Liver (tissue), 9 donors: ENCODE results near the gene QKI. TPM values are rescaled to one million over a fixed set of nuclear protein-coding genes. Genes with fewer than 3 reads are reported as not detected.

ENCODE experiments used
- DNase-seq: peaks from one replicate; pipeline ENCODE4 v3.0.0-alpha.2; 2017; ENCODE audit warnings: low spot score
- H3K27ac ChIP-seq, 2 donors: one replicate each; pipeline ENCODE4 v1.7.0; 2013; ENCODE audit warnings: inconsistent platforms in 2 of 2, low read length in 2 of 2, control low read depth in 1 of 2, low read depth in 1 of 2, mild to moderate bottlenecking in 1 of 2
- H3K27me3 ChIP-seq, 4 donors: one replicate each; pipeline versions ENCODE4 v1.6.1 to v1.7.0; 2013; ENCODE audit warnings: low read length in 3 of 4, inconsistent platforms in 1 of 4, mild to moderate bottlenecking in 1 of 4, moderate library complexity in 1 of 4; ENCODE audit not compliant: control insufficient read depth in 4 of 4, insufficient read depth in 4 of 4
- H3K36me3 ChIP-seq, 4 donors: one replicate each; pipeline versions ENCODE4 v1.6.1 to v1.7.0; 2013; ENCODE audit warnings: low read length in 3 of 4, mild to moderate bottlenecking in 3 of 4, low read depth in 1 of 4, moderate library complexity in 1 of 4; ENCODE audit not compliant: control insufficient read depth in 4 of 4, insufficient read depth in 3 of 4
- H3K4me1 ChIP-seq, 4 donors: one replicate each; pipeline versions ENCODE4 v1.6.1 to v1.7.0; 2013; ENCODE audit warnings: low read length in 3 of 4, mild to moderate bottlenecking in 3 of 4, moderate library complexity in 1 of 4; ENCODE audit not compliant: control insufficient read depth in 4 of 4, insufficient read depth in 4 of 4
- H3K4me3 ChIP-seq, 3 donors: one replicate each; pipeline versions ENCODE4 v1.6.1 to v1.7.0; 2013; ENCODE audit warnings: low read length in 3 of 3, control low read depth in 1 of 3, low read depth in 1 of 3, mild to moderate bottlenecking in 1 of 3
- H3K9ac ChIP-seq, 2 donors: one replicate each; pipeline ENCODE4 v1.7.0; 2013; ENCODE audit warnings: low read length in 2 of 2, mild to moderate bottlenecking in 2 of 2, moderate library complexity in 2 of 2, control low read depth in 1 of 2, low read depth in 1 of 2
- H3K9me3 ChIP-seq, 4 donors: one replicate each; pipeline versions ENCODE4 v1.6.1 to v1.7.0; 2013; ENCODE audit warnings: low read length in 3 of 4; ENCODE audit not compliant: control insufficient read depth in 4 of 4
- EGR1 ChIP-seq, 2 donors: IDR thresholded peaks; 2 replicates each; pipeline ENCODE4 v1.6.1; 2016 to 2018; ENCODE audit warnings: antibody characterized with exemption in 2 of 2, low read depth in 2 of 2
- FOXA1 ChIP-seq: IDR thresholded peaks from 2 replicates; pipeline ENCODE4 v1.6.1; 2016; ENCODE audit warnings: antibody characterized with exemption
- FOXA2 ChIP-seq: IDR thresholded peaks from 2 replicates; pipeline ENCODE4 v1.6.1; 2016; ENCODE audit warnings: antibody characterized with exemption
- HNF4A ChIP-seq, 2 donors: conservative IDR thresholded peaks; 2 replicates each; pipeline ENCODE4 v1.6.1; 2016; ENCODE audit warnings: antibody characterized with exemption in 2 of 2, mild to moderate bottlenecking in 2 of 2
- JUND ChIP-seq, 2 donors: IDR thresholded peaks; 2 replicates each; pipeline ENCODE4 v1.6.1; 2016; ENCODE audit warnings: antibody characterized with exemption in 2 of 2
- NR2F2 ChIP-seq: IDR thresholded peaks from 2 replicates; pipeline ENCODE4 v1.6.1; 2016; ENCODE audit warnings: antibody characterized with exemption
- RAD21 ChIP-seq, 2 donors: IDR thresholded peaks; 2 replicates each; pipeline ENCODE4 v1.6.1; 2016; ENCODE audit warnings: antibody characterized with exemption in 2 of 2, mild to moderate bottlenecking in 2 of 2
- RXRA ChIP-seq, 2 donors: IDR thresholded peaks; 2 replicates each; pipeline ENCODE4 v1.6.1; 2017 to 2018; ENCODE audit warnings: antibody characterized with exemption in 2 of 2, mild to moderate bottlenecking in 1 of 2
- SP1 ChIP-seq: IDR thresholded peaks from 2 replicates; pipeline ENCODE4 v1.6.1; 2018; ENCODE audit warnings: antibody characterized with exemption, mild to moderate bottlenecking
- TAF1 ChIP-seq: conservative IDR thresholded peaks from 2 replicates; pipeline ENCODE4 v1.6.1; 2016; ENCODE audit warnings: antibody characterized with exemption, mild to moderate bottlenecking
- YY1 ChIP-seq: IDR thresholded peaks from 2 replicates; pipeline ENCODE4 v1.6.1; 2016; ENCODE audit warnings: antibody characterized with exemption, mild to moderate bottlenecking
- WGBS: extraction: QIAGEN DNeasy Blood & Tissue Kit; methylation state at CpG from one replicate; pipeline ENCODE4 v1.1.7; 2013; 5-methylcytosine and 5-hydroxymethylcytosine counted together
- polyA plus RNA-seq, 2 donors: library from polyadenylated mRNA; stranded (reverse) in 1 of 2; unstranded in 1 of 2; fragments of 200-250 nt in 1 of 2; fragments of >200 nt in 1 of 2; fragmentation: Nextera tagmentation in 1 of 2; extraction: Ambion mirVana in 1 of 2; gene quantifications; one replicate each; pipeline versions ENCODE4 v1.2.1 to v1.2.3, GENCODE V29; 2013 to 2015
- total RNA-seq, 2 donors: library from RNA; depleted of rRNA; stranded (reverse); fragments of >200 nt; gene quantifications; one replicate each; pipeline ENCODE4 v1.2.3, GENCODE V29; 2014
- TF ChIP-seq, protein P1 (sequence below): fragments of 150-350 bp; IDR thresholded peaks from 2 replicates; pipeline ENCODE4 v1.5.1; 2017; ENCODE audit warnings: improper control_type of control experiment, low read depth, low read length; ENCODE audit not compliant: missing input control
- TF ChIP-seq, protein P2 (sequence below): IDR thresholded peaks from 2 replicates; pipeline ENCODE4 v1.6.1; 2016; ENCODE audit warnings: antibody characterized with exemption
- TF ChIP-seq, protein P3 (sequence below): IDR thresholded peaks from 2 replicates; pipeline ENCODE4 v1.6.1; 2016; ENCODE audit warnings: antibody characterized with exemption, mild to moderate bottlenecking
- TF ChIP-seq, protein P4 (sequence below): IDR thresholded peaks from 2 replicates; pipeline ENCODE4 v1.6.1; 2016; ENCODE audit warnings: antibody characterized with exemption
- TF ChIP-seq, protein P5 (sequence below): IDR thresholded peaks from 2 replicates; pipeline ENCODE4 v1.6.1; 2016; ENCODE audit warnings: antibody characterized with exemption
- donor health status: healthy.
- donor health status: healthy.
- donor health status: healthy.
- donor health status: healthy.
- donor health status: healthy.

The QKI gene
- total and polyA plus RNA-seq, 4 donors = 22.7 to 97.0 (median 56.3) TPM

DNA sequence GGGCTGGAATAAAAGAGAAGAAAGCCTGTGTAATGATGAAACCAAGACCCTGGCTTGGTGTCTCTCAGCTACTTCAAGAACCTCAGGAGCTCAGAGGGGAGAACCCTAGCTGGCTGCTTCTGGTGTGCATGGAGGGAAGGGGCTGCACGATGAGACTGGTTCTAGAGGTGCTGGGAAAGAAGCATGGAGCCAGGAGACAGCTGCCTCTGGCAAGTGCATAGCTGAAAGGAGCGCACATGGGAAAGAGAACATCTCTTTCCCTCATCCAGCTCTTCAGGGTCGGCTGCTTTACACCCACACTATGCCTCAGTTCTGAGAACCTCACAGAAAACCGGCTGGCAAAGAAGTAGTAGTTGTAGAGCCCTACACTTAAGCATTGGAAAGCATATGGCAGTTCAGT is 139.5 kb downstream of the QKI start:
- no peak overlapping the region for H3K27ac ChIP-seq
- WGBS = 88% methylated on average over 4 of the region's 4 CpGs

DNA sequence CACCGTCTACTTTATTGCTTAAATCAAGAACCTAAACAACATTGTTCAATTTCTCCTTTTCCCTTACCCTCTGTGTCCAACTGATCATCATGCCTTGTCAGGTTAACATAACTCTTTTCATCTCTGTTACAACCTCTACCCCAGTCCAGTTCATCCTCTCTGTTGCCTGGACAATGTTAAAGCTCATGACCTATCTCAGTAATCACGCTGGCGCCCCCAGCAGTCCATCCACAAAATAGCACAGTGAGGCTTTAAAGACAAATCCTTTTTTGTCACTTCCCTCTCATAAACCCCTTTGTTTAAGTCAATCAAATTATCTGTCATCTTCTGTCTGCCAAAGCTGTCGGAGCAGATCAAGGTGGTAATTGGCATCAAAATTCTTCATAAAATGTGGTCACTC is 140.1 kb downstream of the QKI start:
- H3K36me3 ChIP-seq = peaks cover 2 to 5% (median 3%) of the 10 kb centered on the region in 4 donors
- TF ChIP-seq RXRA (IDR thresholded peaks at IDR 0.05) (peak in 1 of 2 donors; percentile 37), RAD21 (IDR thresholded peaks at IDR 0.05) (peak; percentile 89 to 91), EGR1 (IDR thresholded peaks at IDR 0.05; ENCODE audit: low read depth in 2 of 2) (no peak), JUND (IDR thresholded peaks at IDR 0.05) (no peak)
- TF ChIP-seq, protein P1, sequence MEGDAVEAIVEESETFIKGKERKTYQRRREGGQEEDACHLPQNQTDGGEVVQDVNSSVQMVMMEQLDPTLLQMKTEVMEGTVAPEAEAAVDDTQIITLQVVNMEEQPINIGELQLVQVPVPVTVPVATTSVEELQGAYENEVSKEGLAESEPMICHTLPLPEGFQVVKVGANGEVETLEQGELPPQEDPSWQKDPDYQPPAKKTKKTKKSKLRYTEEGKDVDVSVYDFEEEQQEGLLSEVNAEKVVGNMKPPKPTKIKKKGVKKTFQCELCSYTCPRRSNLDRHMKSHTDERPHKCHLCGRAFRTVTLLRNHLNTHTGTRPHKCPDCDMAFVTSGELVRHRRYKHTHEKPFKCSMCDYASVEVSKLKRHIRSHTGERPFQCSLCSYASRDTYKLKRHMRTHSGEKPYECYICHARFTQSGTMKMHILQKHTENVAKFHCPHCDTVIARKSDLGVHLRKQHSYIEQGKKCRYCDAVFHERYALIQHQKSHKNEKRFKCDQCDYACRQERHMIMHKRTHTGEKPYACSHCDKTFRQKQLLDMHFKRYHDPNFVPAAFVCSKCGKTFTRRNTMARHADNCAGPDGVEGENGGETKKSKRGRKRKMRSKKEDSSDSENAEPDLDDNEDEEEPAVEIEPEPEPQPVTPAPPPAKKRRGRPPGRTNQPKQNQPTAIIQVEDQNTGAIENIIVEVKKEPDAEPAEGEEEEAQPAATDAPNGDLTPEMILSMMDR = peak; percentile 69
- TF ChIP-seq, protein P2, sequence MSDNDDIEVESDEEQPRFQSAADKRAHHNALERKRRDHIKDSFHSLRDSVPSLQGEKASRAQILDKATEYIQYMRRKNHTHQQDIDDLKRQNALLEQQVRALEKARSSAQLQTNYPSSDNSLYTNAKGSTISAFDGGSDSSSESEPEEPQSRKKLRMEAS = no peak
- H3K4me3 ChIP-seq = no peak overlapping the region
- H3K4me1 ChIP-seq = no peaks in the 10 kb centered on the region
- H3K27ac ChIP-seq = no peak overlapping the region
- 75% methylated on average over 4 of the region's 4 CpGs for WGBS
- DNase-seq = peak; percentile 63
- H3K9ac ChIP-seq = no peak overlapping the region
- no peaks in the 10 kb centered on the region for H3K9me3 ChIP-seq
- no peaks in the 10 kb centered on the region for H3K27me3 ChIP-seq

More for the DNA sequence above, 139.5 kb downstream of the QKI start:
- no peaks in the 10 kb centered on the region for H3K9me3 ChIP-seq
- TF ChIP-seq, protein P1 = no peak
- no peak for TF ChIP-seq EGR1 (IDR thresholded peaks at IDR 0.05; ENCODE audit: low read depth in 2 of 2)
- TF ChIP-seq RXRA (IDR thresholded peaks at IDR 0.05) = no peak
- TF ChIP-seq, protein P3, sequence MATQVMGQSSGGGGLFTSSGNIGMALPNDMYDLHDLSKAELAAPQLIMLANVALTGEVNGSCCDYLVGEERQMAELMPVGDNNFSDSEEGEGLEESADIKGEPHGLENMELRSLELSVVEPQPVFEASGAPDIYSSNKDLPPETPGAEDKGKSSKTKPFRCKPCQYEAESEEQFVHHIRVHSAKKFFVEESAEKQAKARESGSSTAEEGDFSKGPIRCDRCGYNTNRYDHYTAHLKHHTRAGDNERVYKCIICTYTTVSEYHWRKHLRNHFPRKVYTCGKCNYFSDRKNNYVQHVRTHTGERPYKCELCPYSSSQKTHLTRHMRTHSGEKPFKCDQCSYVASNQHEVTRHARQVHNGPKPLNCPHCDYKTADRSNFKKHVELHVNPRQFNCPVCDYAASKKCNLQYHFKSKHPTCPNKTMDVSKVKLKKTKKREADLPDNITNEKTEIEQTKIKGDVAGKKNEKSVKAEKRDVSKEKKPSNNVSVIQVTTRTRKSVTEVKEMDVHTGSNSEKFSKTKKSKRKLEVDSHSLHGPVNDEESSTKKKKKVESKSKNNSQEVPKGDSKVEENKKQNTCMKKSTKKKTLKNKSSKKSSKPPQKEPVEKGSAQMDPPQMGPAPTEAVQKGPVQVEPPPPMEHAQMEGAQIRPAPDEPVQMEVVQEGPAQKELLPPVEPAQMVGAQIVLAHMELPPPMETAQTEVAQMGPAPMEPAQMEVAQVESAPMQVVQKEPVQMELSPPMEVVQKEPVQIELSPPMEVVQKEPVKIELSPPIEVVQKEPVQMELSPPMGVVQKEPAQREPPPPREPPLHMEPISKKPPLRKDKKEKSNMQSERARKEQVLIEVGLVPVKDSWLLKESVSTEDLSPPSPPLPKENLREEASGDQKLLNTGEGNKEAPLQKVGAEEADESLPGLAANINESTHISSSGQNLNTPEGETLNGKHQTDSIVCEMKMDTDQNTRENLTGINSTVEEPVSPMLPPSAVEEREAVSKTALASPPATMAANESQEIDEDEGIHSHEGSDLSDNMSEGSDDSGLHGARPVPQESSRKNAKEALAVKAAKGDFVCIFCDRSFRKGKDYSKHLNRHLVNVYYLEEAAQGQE = no peak
- TF ChIP-seq YY1 = no peak
- TF ChIP-seq TAF1 = no peak
- no peak for TF ChIP-seq NR2F2
- TF ChIP-seq SP1 = no peak
- TF ChIP-seq FOXA2 = no peak
- TF ChIP-seq HNF4A (conservative IDR thresholded peaks at IDR 0.05) = no peak
- no peak for TF ChIP-seq JUND (IDR thresholded peaks at IDR 0.05)
- TF ChIP-seq, protein P4, sequence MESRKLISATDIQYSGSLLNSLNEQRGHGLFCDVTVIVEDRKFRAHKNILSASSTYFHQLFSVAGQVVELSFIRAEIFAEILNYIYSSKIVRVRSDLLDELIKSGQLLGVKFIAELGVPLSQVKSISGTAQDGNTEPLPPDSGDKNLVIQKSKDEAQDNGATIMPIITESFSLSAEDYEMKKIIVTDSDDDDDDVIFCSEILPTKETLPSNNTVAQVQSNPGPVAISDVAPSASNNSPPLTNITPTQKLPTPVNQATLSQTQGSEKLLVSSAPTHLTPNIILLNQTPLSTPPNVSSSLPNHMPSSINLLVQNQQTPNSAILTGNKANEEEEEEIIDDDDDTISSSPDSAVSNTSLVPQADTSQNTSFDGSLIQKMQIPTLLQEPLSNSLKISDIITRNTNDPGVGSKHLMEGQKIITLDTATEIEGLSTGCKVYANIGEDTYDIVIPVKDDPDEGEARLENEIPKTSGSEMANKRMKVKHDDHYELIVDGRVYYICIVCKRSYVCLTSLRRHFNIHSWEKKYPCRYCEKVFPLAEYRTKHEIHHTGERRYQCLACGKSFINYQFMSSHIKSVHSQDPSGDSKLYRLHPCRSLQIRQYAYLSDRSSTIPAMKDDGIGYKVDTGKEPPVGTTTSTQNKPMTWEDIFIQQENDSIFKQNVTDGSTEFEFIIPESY = no peak
- TF ChIP-seq, protein P5, sequence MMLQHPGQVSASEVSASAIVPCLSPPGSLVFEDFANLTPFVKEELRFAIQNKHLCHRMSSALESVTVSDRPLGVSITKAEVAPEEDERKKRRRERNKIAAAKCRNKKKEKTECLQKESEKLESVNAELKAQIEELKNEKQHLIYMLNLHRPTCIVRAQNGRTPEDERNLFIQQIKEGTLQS = no peak
- TF ChIP-seq FOXA1 = no peak
- no peak overlapping the region for H3K4me3 ChIP-seq
- DNase-seq = no peak
- H3K36me3 ChIP-seq = peaks cover 2 to 5% (median 3%) of the 10 kb centered on the region in 4 donors
- no peaks in the 10 kb centered on the region for H3K27me3 ChIP-seq
- no peak overlapping the region for H3K9ac ChIP-seq
- no peaks in the 10 kb centered on the region for H3K4me1 ChIP-seq
